HepG2 (cell line): Measurements from ENCODE around the gene RERE. TPM values are rescaled to one million over a fixed set of nuclear protein-coding genes. Genes with fewer than 3 reads are reported as not detected.

Experiments used
- BRD4 ChIP-seq: sonication (generic); formaldehyde crosslinking; IDR thresholded peaks from 2 replicates; pipeline ENCODE4 v1.4.0; 2020; ENCODE audit warnings: missing genetic modification reagents
- CCDC6 ChIP-seq: sonication (generic); formaldehyde crosslinking; IDR thresholded peaks from 2 replicates; pipeline ENCODE4 v1.8.1; 2022; ENCODE audit warnings: mild to moderate bottlenecking, missing genetic modification reagents, moderate library complexity
- CEBPB ChIP-seq: IDR thresholded peaks from 2 replicates; pipeline ENCODE4 v1.6.1; 2011; ENCODE audit warnings: low read depth, low read length, improper control_type of control experiment, borderline replicate concordance
- FOXK1 ChIP-seq: sonication (generic); formaldehyde crosslinking; IDR thresholded peaks from 2 replicates; pipeline ENCODE4 v1.4.0; 2020; ENCODE audit warnings: low read depth, missing genetic modification reagents, borderline replicate concordance
- GRHL1 ChIP-seq: sonication (generic); formaldehyde crosslinking; conservative IDR thresholded peaks from 2 replicates; pipeline ENCODE4 v1.8.0; 2022; ENCODE audit warnings: missing genetic modification reagents
- KAT7 ChIP-seq: IDR thresholded peaks from 2 replicates; pipeline ENCODE4 v1.6.1; 2018; ENCODE audit warnings: borderline replicate concordance, missing compliant biosample characterization
- KDM3A ChIP-seq: IDR thresholded peaks from 2 replicates; pipeline ENCODE4 v1.6.1; 2018; ENCODE audit warnings: low read depth, missing compliant biosample characterization
- MEF2D ChIP-seq: sonication (generic); formaldehyde crosslinking; IDR thresholded peaks from 2 replicates; pipeline ENCODE4 v1.5.1; 2020; ENCODE audit warnings: mild to moderate bottlenecking, missing genetic modification reagents
- MIER3 ChIP-seq: IDR thresholded peaks from 2 replicates; pipeline ENCODE4 v1.6.1; 2016; ENCODE audit warnings: missing compliant biosample characterization, borderline replicate concordance
- NFAT5 ChIP-seq: sonication (generic); formaldehyde crosslinking; IDR thresholded peaks from 2 replicates; pipeline ENCODE4 v1.4.0; 2020; ENCODE audit warnings: missing genetic modification reagents
- PHF8 ChIP-seq: sonication (generic); formaldehyde crosslinking; IDR thresholded peaks from 2 replicates; pipeline ENCODE4 v1.5.0; 2020; ENCODE audit warnings: missing genetic modification reagents
- SAFB2 ChIP-seq: sonication (generic); formaldehyde crosslinking; IDR thresholded peaks from 2 replicates; pipeline ENCODE4 v1.5.1; 2020; ENCODE audit warnings: missing genetic modification reagents, low read depth, mild to moderate bottlenecking, borderline replicate concordance
- SUZ12 ChIP-seq: fragments of 150-350 bp; IDR thresholded peaks from 2 replicates; pipeline ENCODE4 v1.6.1; 2014; ENCODE audit warnings: low read depth, low read length
- TOE1 ChIP-seq: sonication (generic); formaldehyde crosslinking; IDR thresholded peaks from 2 replicates; pipeline ENCODE4 v1.4.0; 2020; ENCODE audit warnings: mild to moderate bottlenecking, missing genetic modification reagents
- TOPORS ChIP-seq: sonication (generic); formaldehyde crosslinking; IDR thresholded peaks from 2 replicates; pipeline ENCODE4 v1.8.0; 2023; ENCODE audit warnings: mild to moderate bottlenecking, missing genetic modification reagents
- ZMAT3 ChIP-seq: sonication (generic); formaldehyde crosslinking; conservative IDR thresholded peaks from 2 replicates; pipeline ENCODE4 v1.7.0; 2021; ENCODE audit warnings: missing genetic modification reagents
- ZNF333 ChIP-seq: sonication (generic); formaldehyde crosslinking; IDR thresholded peaks from 2 replicates; pipeline ENCODE4 v1.4.0; 2020; ENCODE audit warnings: mild to moderate bottlenecking, missing genetic modification reagents, borderline replicate concordance
- ZNF34 ChIP-seq: sonication (generic); formaldehyde crosslinking; IDR thresholded peaks from 2 replicates; pipeline ENCODE4 v1.4.0; 2020; ENCODE audit warnings: mild to moderate bottlenecking, missing genetic modification reagents, borderline replicate concordance
- ZNF432 ChIP-seq: sonication (generic); formaldehyde crosslinking; IDR thresholded peaks from 2 replicates; pipeline ENCODE4 v1.5.0; 2020; ENCODE audit warnings: missing genetic modification reagents, mild to moderate bottlenecking, borderline replicate concordance
- ZNF576 ChIP-seq: sonication (generic); formaldehyde crosslinking; IDR thresholded peaks from 2 replicates; pipeline ENCODE4 v1.4.0; 2020; ENCODE audit warnings: mild to moderate bottlenecking, missing genetic modification reagents
- ZNF615 ChIP-seq: sonication (generic); formaldehyde crosslinking; IDR thresholded peaks from 2 replicates; pipeline ENCODE4 v1.5.0; 2020; ENCODE audit warnings: mild to moderate bottlenecking, missing genetic modification reagents, borderline replicate concordance
- polyA plus RNA-seq, 8 experiments: library from polyadenylated mRNA; depleted of rRNA in 3 of 8; stranded (reverse) in 7 of 8; unstranded in 1 of 8; fragments of >200 nt; fragmentation: Illumina TruSeq in 4 of 8; extraction: Trizol in 4 of 8; gene quantifications; 2 replicates each; pipeline versions ENCODE4 v1.2.1 to v1.2.3, GENCODE V29; 2011 to 2016; ENCODE audit warnings: low read depth in 4 of 8, missing spikeins in 1 of 8, mixed read lengths in 1 of 8; ENCODE audit not compliant: insufficient read depth in 1 of 8
- total RNA-seq, 5 experiments: library from RNA; depleted of rRNA; stranded (reverse); fragments of >200 nt; fragmentation: Illumina TruSeq; extraction: Trizol; gene quantifications; 2 replicates each; pipeline ENCODE4 v1.2.3, GENCODE V29; 2016; ENCODE audit warnings: low read depth in 1 of 5
- TF ChIP-seq, protein P1 (sequence below): sonication (generic); formaldehyde crosslinking; IDR thresholded peaks from 2 replicates; pipeline ENCODE4 v1.4.0; 2020; ENCODE audit warnings: missing genetic modification reagents

RERE gene
- total and polyA plus RNA-seq, 2 of the 13 experiments (the other 11 are each of a cell fraction or from before 2014, with no cell fraction given): 18.3 to 21.9 TPM

DNA sequence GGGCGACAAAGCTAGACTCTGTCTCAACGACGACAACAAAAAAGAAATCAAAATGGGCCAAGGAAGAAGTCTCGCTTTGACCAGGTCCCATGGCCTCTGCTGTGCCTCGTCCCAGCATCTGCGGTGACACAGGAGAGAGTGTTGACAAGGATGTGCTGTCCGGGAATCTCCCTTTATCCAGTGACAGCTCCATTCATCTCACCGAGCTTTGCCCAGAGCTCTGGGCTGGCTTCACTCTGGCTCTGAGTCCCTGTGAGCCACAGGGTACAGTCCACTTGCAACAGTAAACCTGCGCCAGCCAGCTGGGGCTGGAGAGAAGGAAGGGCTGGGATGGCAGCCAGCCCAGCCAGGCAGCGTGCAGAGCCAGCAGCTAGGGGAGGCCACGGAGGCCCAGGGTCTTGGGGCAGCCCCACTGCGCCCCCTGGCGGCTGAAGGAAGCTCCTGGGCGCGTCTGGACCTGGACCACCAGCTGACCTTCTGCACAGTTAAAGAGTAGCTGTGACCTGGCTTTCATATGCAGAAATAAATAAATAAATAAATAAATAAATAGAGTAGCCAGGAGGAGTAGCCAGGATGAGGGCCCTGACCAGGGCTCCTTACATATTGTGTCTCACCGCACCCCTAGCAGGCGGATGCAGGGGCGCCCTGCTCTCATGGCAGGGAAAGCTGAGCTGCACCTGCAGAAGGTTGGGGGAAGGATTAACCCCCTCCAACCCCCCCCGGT, 31.4 kb upstream of the RERE start (continued):
- TF ChIP-seq BRD4 (CRISPR knock-in tag) (no peak), ZNF432 (CRISPR knock-in tag) (no peak), KDM3A (CRISPR knock-in tag) (peak; percentile 87), PHF8 (CRISPR knock-in tag) (0 out of 2 replicates have a peak, but pooled peaks have one; percentile 33), KAT7 (CRISPR knock-in tag) (peak; percentile 38; the same call in 1 of the 2 replicates), GRHL1 (CRISPR knock-in tag) (no peak), MIER3 (CRISPR knock-in tag) (no peak), MEF2D (CRISPR knock-in tag) (0 out of 2 replicates have a peak, but pooled peaks have one; percentile 29), CEBPB (peak; percentile 25; the same call in 1 of the 2 replicates), ZMAT3 (CRISPR knock-in tag) (no peak), ZNF333 (CRISPR knock-in tag) (no peak), ZNF34 (no peak), FOXK1 (CRISPR knock-in tag) (peak; percentile 70; the same call in 1 of the 2 replicates), TOPORS (CRISPR knock-in tag) (no peak), TOE1 (CRISPR knock-in tag) (no peak), ZNF576 (CRISPR knock-in tag) (no peak), CCDC6 (CRISPR knock-in tag) (0 out of 2 replicates have a peak, but pooled peaks have one; percentile 19), ZNF615 (CRISPR knock-in tag) (no peak), NFAT5 (CRISPR knock-in tag) (no peak), SUZ12 (no peak), SAFB2 (CRISPR knock-in tag) (no peak)
- TF ChIP-seq, protein P1, sequence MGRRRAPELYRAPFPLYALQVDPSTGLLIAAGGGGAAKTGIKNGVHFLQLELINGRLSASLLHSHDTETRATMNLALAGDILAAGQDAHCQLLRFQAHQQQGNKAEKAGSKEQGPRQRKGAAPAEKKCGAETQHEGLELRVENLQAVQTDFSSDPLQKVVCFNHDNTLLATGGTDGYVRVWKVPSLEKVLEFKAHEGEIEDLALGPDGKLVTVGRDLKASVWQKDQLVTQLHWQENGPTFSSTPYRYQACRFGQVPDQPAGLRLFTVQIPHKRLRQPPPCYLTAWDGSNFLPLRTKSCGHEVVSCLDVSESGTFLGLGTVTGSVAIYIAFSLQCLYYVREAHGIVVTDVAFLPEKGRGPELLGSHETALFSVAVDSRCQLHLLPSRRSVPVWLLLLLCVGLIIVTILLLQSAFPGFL (CRISPR knock-in tag): no peak
